ENCODE data around the gene PHETA1.

- TF ChIP-seq HES2 (IDR thresholded peaks at IDR 0.05) (no peak), E2F6 (IDR thresholded peaks at IDR 0.05; ENCODE audit: borderline replicate concordance, low read depth) (no peak), EP300 (IDR thresholded peaks at IDR 0.05) (no peak), RARB (CRISPR knock-in tag; IDR thresholded peaks at IDR 0.05) (no peak), POLR2A (IDR thresholded peaks at IDR 0.05; ENCODE audit: low read length) (no peak), CTCF (IDR thresholded peaks at IDR 0.05) (no peak), KDM5A (IDR thresholded peaks at IDR 0.05) (no peak), PHF8 (IDR thresholded peaks at IDR 0.05; ENCODE audit: borderline replicate concordance, low read depth) (no peak), HDAC2 (IDR thresholded peaks at IDR 0.05) (peak; percentile 86; the same call in 1 of the 2 replicates), RAD21 (conservative IDR thresholded peaks at IDR 0.05 in 1 of 2, IDR thresholded peaks at IDR 0.05 in 1 of 2) (no peak), MAX (IDR thresholded peaks at IDR 0.05) (no peak), ZFP36 (IDR thresholded peaks at IDR 0.05; ENCODE audit: borderline replicate concordance, partially characterized antibody) (no peak), ELK1 (IDR thresholded peaks at IDR 0.05; ENCODE audit: low read depth, low read length) (no peak), POLR2AphosphoS2 (conservative IDR thresholded peaks at IDR 0.05; ENCODE audit: low read length) (no peak)
These were observed 39.2 kb upstream of the PHETA1 start for GRCh38 chr12:111408116-111408440.

Data from A549 (cell line).